Colonic mucosa (tissue), 4 donors: ENCODE data around the gene MYO7A. TPM values are rescaled to one million over a fixed set of nuclear protein-coding genes. Genes with fewer than 3 reads are reported as not detected.
A peak's percentile ranks its signal among the peaks of the same experiment; 100 is the strongest.

ENCODE experiments used
- DNase-seq: peaks from one replicate; pipeline ENCODE4 v3.0.0-alpha.2; 2020
- H3K27ac ChIP-seq: fragments of 200-600 bp; one replicate; pipeline ENCODE4 v1.8.0; 2021
- H3K27me3 ChIP-seq: fragments of 200-600 bp; one replicate; pipeline ENCODE4 v1.8.0; 2021
- H3K36me3 ChIP-seq: fragments of 200-600 bp; one replicate; pipeline ENCODE4 v1.8.0; 2021
- H3K4me1 ChIP-seq: fragments of 200-600 bp; one replicate; pipeline ENCODE4 v1.8.0; 2021; ENCODE audit warnings: mild to moderate bottlenecking
- H3K4me3 ChIP-seq: fragments of 200-600 bp; one replicate; pipeline ENCODE4 v1.8.0; 2021
- H3K9ac ChIP-seq, 2 donors: one replicate each; pipeline ENCODE4 v1.7.0; 2013; ENCODE audit warnings: control low read depth in 2 of 2, low read depth in 2 of 2, low read length in 2 of 2
- H3K9me3 ChIP-seq: fragments of 200-600 bp; one replicate; pipeline ENCODE4 v1.8.0; 2021
- CTCF ChIP-seq: fragments of 200-600 bp; IDR thresholded peaks from one replicate; pipeline ENCODE4 v1.8.0; 2022; ENCODE audit warnings: antibody characterized with exemption, mild to moderate bottlenecking
- intact Hi-C: fragments of 100-400 bp; cut with DNase I; formaldehyde crosslinking; loops from one replicate; pipeline ENCODE4 v1.14.1; 2022
- total RNA-seq, 2 donors: library from RNA; stranded (reverse); fragmentation: NEBNext Ultra II Directional in 1 of 2; extraction: Animal tissue kit (Norgen Biotek cat#: 25700) in 1 of 2; gene quantifications; one replicate each; pipeline ENCODE4 v1.2.1, GENCODE V29; 2021
- donor health status: healthy.
- donor health status: DM: no; HTN: no; CAD: no.
- donor health status: DM: no; HTN: no; CAD: no.

Gene MYO7A
- total RNA-seq, result 1 to 10 TPM; 3.8 to 4.1 TPM

GRCh38 chr11:77127920-77128691, at the start of gene MYO7A:
TSS of gene MYO7A (plus strand) at chr11:77128246. CDS start at chr11:77130635, 2,389 bp downstream.
- peak; percentile 61 for DNase-seq
- Histone ChIP-seq H3K27ac (no peak within 1 kb of the TSS), H3K9me3 (no peaks in the 10 kb centered on the region), H3K27me3 (no peaks in the 10 kb centered on the region), H3K36me3 (no peaks in the 10 kb centered on the region), H3K9ac (peak within 1 kb of the TSS; percentile 44 to 52), H3K4me3 (peak within 1 kb of the TSS; percentile 31), H3K4me1 (peaks cover 8% of the 10 kb centered on the region)
- no peak for TF ChIP-seq CTCF
- intact Hi-C loops, result loop anchor here (2.0 to 5.0 kb wide), 2 partner anchors 61 to 424 kb away; no protein-coding TSS in a partner anchor

- Histone ChIP-seq H3K4me1 (peaks cover 33% of the 10 kb centered on the region), H3K4me3 (no peak overlapping the region)
Measured at GRCh38 chr11:77079666-77080065, 48.4 kb upstream of the MYO7A start.

GRCh38 chr11:77080643-77081210, 47.3 kb upstream of the MYO7A start:
- Histone ChIP-seq H3K27me3 (no peaks in the 10 kb centered on the region), H3K36me3 (no peaks in the 10 kb centered on the region), H3K9ac (peak overlapping the region in 1 of 2 donors; percentile 75), H3K4me1 (peaks cover 29% of the 10 kb centered on the region), H3K9me3 (no peaks in the 10 kb centered on the region), H3K4me3 (no peak overlapping the region), H3K27ac (no peak overlapping the region)
- no peak for TF ChIP-seq CTCF
- intact Hi-C loops, result no loop called here
- DNase-seq, result no peak

More at GRCh38 chr11:77079666-77080065, 48.4 kb upstream of the MYO7A start:
- no peak overlapping the region for H3K27ac ChIP-seq
- no peak for TF ChIP-seq CTCF
- H3K27me3 ChIP-seq, result no peaks in the 10 kb centered on the region
- no peak overlapping the region for H3K9ac ChIP-seq
- intact Hi-C loops, result no loop called here
- H3K36me3 ChIP-seq, result no peaks in the 10 kb centered on the region
- DNase-seq, result no peak
- H3K9me3 ChIP-seq, result no peaks in the 10 kb centered on the region

- H3K27me3 ChIP-seq, result no peaks in the 10 kb centered on the region
- H3K9ac ChIP-seq, result peak overlapping the region; percentile 28 to 75
- H3K4me3 ChIP-seq, result no peak overlapping the region
- intact Hi-C loops, result no loop called here
- DNase-seq, result no peak
- peaks cover 36% of the 10 kb centered on the region for H3K4me1 ChIP-seq
- H3K27ac ChIP-seq, result peak overlapping the region; percentile 50
- H3K9me3 ChIP-seq, result no peaks in the 10 kb centered on the region
- no peaks in the 10 kb centered on the region for H3K36me3 ChIP-seq
- no peak for TF ChIP-seq CTCF
Measured at GRCh38 chr11:77081381-77081851, 46.6 kb upstream of the MYO7A start.

GRCh38 chr11:77081976-77082836, 45.8 kb upstream of the MYO7A start:
- H3K4me3 ChIP-seq, result no peak overlapping the region
- peak overlapping the region; percentile 50 for H3K27ac ChIP-seq
- no peaks in the 10 kb centered on the region for H3K27me3 ChIP-seq
- intact Hi-C loops, result no loop called here
- H3K9ac ChIP-seq, result peak overlapping the region; percentile 46 to 75
- DNase-seq, result no peak
- H3K4me1 ChIP-seq, result peaks cover 37% of the 10 kb centered on the region
- H3K36me3 ChIP-seq, result no peaks in the 10 kb centered on the region
- TF ChIP-seq CTCF, result no peak
- no peaks in the 10 kb centered on the region for H3K9me3 ChIP-seq
